Activated naive CD8-positive, alpha-beta T cell treated with anti-CD3 and anti-CD28 coated beads, Interleukin-2, amount 50 U/mL, for 24 hours (primary cell): Measurements from ENCODE around the gene ZNF185.

ENCODE experiments used
- ATAC-seq: fragments of 150-1000 bp; cut with Tn5 transposase; one replicate; pipeline ENCODE4 v1.10.0; 2021
- DNase-seq: peaks from one replicate; pipeline ENCODE4 v3.0.0; 2021
- H3K27ac Mint-ChIP-seq: one replicate; pipeline ENCODE4 v1.8.0; 2021; ENCODE audit warnings: mild to moderate bottlenecking, mixed read lengths
- H3K27me3 Mint-ChIP-seq: one replicate; pipeline ENCODE4 v1.8.0; 2021; ENCODE audit warnings: mixed read lengths
- H3K36me3 Mint-ChIP-seq: one replicate; pipeline ENCODE4 v1.8.0; 2021; ENCODE audit warnings: low read depth, mixed read lengths
- H3K4me1 Mint-ChIP-seq: one replicate; pipeline ENCODE4 v1.8.0; 2021; ENCODE audit warnings: mixed read lengths
- H3K4me3 Mint-ChIP-seq: one replicate; pipeline ENCODE4 v1.8.0; 2021; ENCODE audit warnings: mild to moderate bottlenecking, moderate library complexity, mixed read lengths
- H3K9me3 Mint-ChIP-seq: one replicate; pipeline ENCODE4 v1.8.0; 2021; ENCODE audit warnings: mixed read lengths

Gene ZNF185

GRCh38 chrX:152897222-152898131 is at the start of gene ZNF185:
ZNF185 (plus strand) TSS chrX:152898067; CDS start chrX:152914490, 16,423 bp downstream.
- no peaks in the 10 kb centered on the region for H3K36me3 Mint-ChIP-seq
- no peaks in the 10 kb centered on the region for H3K4me1 Mint-ChIP-seq
- DNase-seq, result no peak
- no peaks in the 10 kb centered on the region for H3K9me3 Mint-ChIP-seq
- no peak within 1 kb of the TSS for H3K4me3 Mint-ChIP-seq
- no peak within 1 kb of the TSS for H3K27ac Mint-ChIP-seq
- peaks cover 14% of the 10 kb centered on the region for H3K27me3 Mint-ChIP-seq
- ATAC-seq, result no peak

- Mint-ChIP-seq H3K36me3 (peaks cover 31% of the 10 kb centered on the region), H3K27ac (no peak overlapping the region), H3K9me3 (no peaks in the 10 kb centered on the region), H3K4me3 (no peak overlapping the region), H3K4me1 (no peaks in the 10 kb centered on the region), H3K27me3 (no peaks in the 10 kb centered on the region)
- ATAC-seq, result no peak
- no peak for DNase-seq
These were observed 47.4 kb upstream of the ZNF185 start for GRCh38 chrX:152850465-152850864.

- H3K27me3 Mint-ChIP-seq, result no peaks in the 10 kb centered on the region
- DNase-seq, result no peak
- H3K9me3 Mint-ChIP-seq, result no peaks in the 10 kb centered on the region
- H3K4me3 Mint-ChIP-seq, result no peak overlapping the region
- H3K36me3 Mint-ChIP-seq, result peaks cover 27% of the 10 kb centered on the region
- no peak for ATAC-seq
- H3K4me1 Mint-ChIP-seq, result peaks cover 2% of the 10 kb centered on the region
- no peak overlapping the region for H3K27ac Mint-ChIP-seq
These were observed 43.9 kb upstream of the ZNF185 start for GRCh38 chrX:152853986-152854385.

- Mint-ChIP-seq H3K27ac (no peak overlapping the region), H3K4me3 (no peak overlapping the region), H3K9me3 (no peaks in the 10 kb centered on the region), H3K4me1 (peaks cover 2% of the 10 kb centered on the region), H3K36me3 (peaks cover 6% of the 10 kb centered on the region), H3K27me3 (no peaks in the 10 kb centered on the region)
- ATAC-seq (no peak), DNase-seq (no peak)
These were observed 36.8 kb upstream of the ZNF185 start for GRCh38 chrX:152861116-152861515.

GRCh38 chrX:152861826-152862225 is 36.0 kb upstream of the ZNF185 start:
- DNase-seq (no peak), ATAC-seq (no peak)
- H3K9me3 Mint-ChIP-seq, result no peaks in the 10 kb centered on the region
- no peak overlapping the region for H3K27ac Mint-ChIP-seq
- H3K4me3 Mint-ChIP-seq, result no peak overlapping the region
- peaks cover 6% of the 10 kb centered on the region for H3K36me3 Mint-ChIP-seq
- H3K4me1 Mint-ChIP-seq, result peaks cover 2% of the 10 kb centered on the region
- H3K27me3 Mint-ChIP-seq, result no peaks in the 10 kb centered on the region

- Mint-ChIP-seq H3K9me3 (no peaks in the 10 kb centered on the region), H3K27ac (no peak overlapping the region), H3K27me3 (no peaks in the 10 kb centered on the region), H3K36me3 (peaks cover 7% of the 10 kb centered on the region), H3K4me3 (no peak overlapping the region), H3K4me1 (no peaks in the 10 kb centered on the region)
- ATAC-seq (no peak), DNase-seq (no peak)
These were observed 32.5 kb upstream of the ZNF185 start for GRCh38 chrX:152865232-152865920.

- H3K27me3 Mint-ChIP-seq, result no peaks in the 10 kb centered on the region
- H3K27ac Mint-ChIP-seq, result no peak overlapping the region
- H3K4me3 Mint-ChIP-seq, result no peak overlapping the region
- no peak for DNase-seq
- H3K4me1 Mint-ChIP-seq, result no peaks in the 10 kb centered on the region
- no peak for ATAC-seq
- H3K9me3 Mint-ChIP-seq, result no peaks in the 10 kb centered on the region
- peaks cover 5% of the 10 kb centered on the region for H3K36me3 Mint-ChIP-seq
These were observed 31.5 kb upstream of the ZNF185 start for GRCh38 chrX:152866386-152866785.

- peaks cover 9% of the 10 kb centered on the region for H3K4me1 Mint-ChIP-seq
- H3K27ac Mint-ChIP-seq, result no peak overlapping the region
- no peaks in the 10 kb centered on the region for H3K27me3 Mint-ChIP-seq
- DNase-seq (no peak), ATAC-seq (no peak)
- H3K9me3 Mint-ChIP-seq, result no peaks in the 10 kb centered on the region
- H3K36me3 Mint-ChIP-seq, result peaks cover 7% of the 10 kb centered on the region
- no peak overlapping the region for H3K4me3 Mint-ChIP-seq
These were observed 27.9 kb upstream of the ZNF185 start for GRCh38 chrX:152869972-152870371.

GRCh38 chrX:152871260-152871659 is 26.6 kb upstream of the ZNF185 start:
- H3K27ac Mint-ChIP-seq, result no peak overlapping the region
- no peak for DNase-seq

GRCh38 chrX:152872522-152872921 is 25.3 kb upstream of the ZNF185 start:
- no peak for DNase-seq
- peaks cover 9% of the 10 kb centered on the region for H3K4me1 Mint-ChIP-seq
- H3K9me3 Mint-ChIP-seq, result no peaks in the 10 kb centered on the region
- ATAC-seq, result no peak
- peak overlapping the region; percentile 46 for H3K27ac Mint-ChIP-seq
- peaks cover 7% of the 10 kb centered on the region for H3K36me3 Mint-ChIP-seq
- H3K4me3 Mint-ChIP-seq, result no peak overlapping the region
- H3K27me3 Mint-ChIP-seq, result no peaks in the 10 kb centered on the region

More at GRCh38 chrX:152871260-152871659, 26.6 kb upstream of the ZNF185 start:
- Mint-ChIP-seq H3K9me3 (no peaks in the 10 kb centered on the region), H3K27me3 (no peaks in the 10 kb centered on the region), H3K4me3 (no peak overlapping the region), H3K36me3 (peaks cover 7% of the 10 kb centered on the region), H3K4me1 (peaks cover 9% of the 10 kb centered on the region)
- ATAC-seq, result no peak

- no peak for DNase-seq
- no peak for ATAC-seq
- Mint-ChIP-seq H3K36me3 (peaks cover 7% of the 10 kb centered on the region), H3K27me3 (no peaks in the 10 kb centered on the region), H3K9me3 (no peaks in the 10 kb centered on the region), H3K4me3 (no peak overlapping the region), H3K4me1 (peaks cover 9% of the 10 kb centered on the region), H3K27ac (peak overlapping the region; percentile 39)
These were observed 24.5 kb upstream of the ZNF185 start for GRCh38 chrX:152873361-152873760.

- ATAC-seq (no peak), DNase-seq (no peak)
- Mint-ChIP-seq H3K27ac (no peak overlapping the region), H3K4me1 (peaks cover 6% of the 10 kb centered on the region), H3K4me3 (no peak overlapping the region), H3K27me3 (no peaks in the 10 kb centered on the region), H3K36me3 (peaks cover 2% of the 10 kb centered on the region), H3K9me3 (no peaks in the 10 kb centered on the region)
These were observed 20.7 kb upstream of the ZNF185 start for GRCh38 chrX:152876931-152877840.

- no peak overlapping the region for H3K4me3 Mint-ChIP-seq
- H3K27me3 Mint-ChIP-seq, result no peaks in the 10 kb centered on the region
These were observed 18.7 kb upstream of the ZNF185 start for GRCh38 chrX:152878976-152879755.

GRCh38 chrX:152881289-152881688 is 16.6 kb upstream of the ZNF185 start:
- H3K27me3 Mint-ChIP-seq, result no peaks in the 10 kb centered on the region
- no peak overlapping the region for H3K27ac Mint-ChIP-seq
- no peaks in the 10 kb centered on the region for H3K9me3 Mint-ChIP-seq

More at GRCh38 chrX:152878976-152879755, 18.7 kb upstream of the ZNF185 start:
- no peak overlapping the region for H3K27ac Mint-ChIP-seq
- no peaks in the 10 kb centered on the region for H3K9me3 Mint-ChIP-seq
- ATAC-seq (no peak), DNase-seq (no peak)
- H3K36me3 Mint-ChIP-seq, result no peaks in the 10 kb centered on the region
- H3K4me1 Mint-ChIP-seq, result no peaks in the 10 kb centered on the region

More at GRCh38 chrX:152881289-152881688, 16.6 kb upstream of the ZNF185 start:
- Mint-ChIP-seq H3K4me3 (no peak overlapping the region), H3K4me1 (no peaks in the 10 kb centered on the region), H3K36me3 (no peaks in the 10 kb centered on the region)
- DNase-seq (no peak), ATAC-seq (no peak)
